ENCODE data around the gene MANEA. TPM values are rescaled to one million over a fixed set of nuclear protein-coding genes. Genes with fewer than 3 reads are reported as not detected.
"Not testable (repeated sequence)": the region's sequence is repeated elsewhere in the genome, so short reads cannot be mapped to it uniquely, and the experiment has no call there.

MANEA gene
- total RNA-seq, 2 donors from 2014 or later, result 7.2 to 10.2 TPM

GRCh38 chr6:95578106-95578410 is 723 bp downstream of the MANEA start:
- DNase-seq (no peak), ATAC-seq (peak; percentile 16 to 23)
- intact Hi-C loops (cut with DNase I), result no loop called here

GRCh38 chr6:95581073-95581472 is 3.7 kb downstream of the MANEA start:
- intact Hi-C loops (cut with DNase I), result no loop called here
- DNase-seq, result no peak
- no peak for ATAC-seq

GRCh38 chr6:95584226-95584625 is 6.9 kb downstream of the MANEA start:
- DNase-seq; intact Hi-C loops (cut with DNase I); ATAC-seq: not testable (repeated sequence)

- no peak for DNase-seq
- no peak for ATAC-seq
- intact Hi-C loops (cut with DNase I), result no loop called here
Measured at GRCh38 chr6:95587989-95588388, 10.7 kb downstream of the MANEA start.

GRCh38 chr6:95589067-95589466 is 11.7 kb downstream of the MANEA start:
- ATAC-seq (no peak), DNase-seq (no peak)

GRCh38 chr6:95589826-95590570 is 12.7 kb downstream of the MANEA start:
- ATAC-seq (no peak), DNase-seq (no peak)
- intact Hi-C loops (cut with DNase I), result no loop called here

More at GRCh38 chr6:95589067-95589466, 11.7 kb downstream of the MANEA start:
- intact Hi-C loops (cut with DNase I), result no loop called here

GRCh38 chr6:95593025-95593424 is 15.7 kb downstream of the MANEA start:
- no peak for ATAC-seq
- intact Hi-C loops (cut with DNase I), result no loop called here

GRCh38 chr6:95596021-95596420 is 18.7 kb downstream of the MANEA start:
- intact Hi-C loops (cut with DNase I), result no loop called here
- DNase-seq (no peak), ATAC-seq (no peak)

More at GRCh38 chr6:95593025-95593424, 15.7 kb downstream of the MANEA start:
- DNase-seq, result no peak

- intact Hi-C loops (cut with DNase I), result no loop called here
- ATAC-seq (peak in 1 of 2 donors; percentile 41), DNase-seq (no peak)
Measured at GRCh38 chr6:95599706-95600105, 22.4 kb downstream of the MANEA start.

GRCh38 chr6:95601133-95601532 is 23.8 kb downstream of the MANEA start:
- DNase-seq, result no peak
- no peak for ATAC-seq
- intact Hi-C loops (cut with DNase I), result no loop called here

GRCh38 chr6:95614094-95614493 is 36.8 kb downstream of the MANEA start:
- ATAC-seq, result peak in 1 of 2 donors; percentile 41
- intact Hi-C loops (cut with DNase I), result no loop called here
- DNase-seq, result no peak

- intact Hi-C loops (cut with DNase I), result no loop called here
- ATAC-seq (no peak), DNase-seq (no peak)
Measured at GRCh38 chr6:95629551-95629950, 52.2 kb downstream of the MANEA start.

- ATAC-seq (no peak), DNase-seq (no peak)
- intact Hi-C loops (cut with DNase I), result no loop called here
Measured at GRCh38 chr6:95636552-95637431, 59.5 kb downstream of the MANEA start.

- ATAC-seq (no peak), DNase-seq (no peak)
- intact Hi-C loops (cut with DNase I), result no loop called here
Measured at GRCh38 chr6:95648636-95649035, 71.3 kb downstream of the MANEA start.

GRCh38 chr6:95649451-95649850 is 72.1 kb downstream of the MANEA start:
- intact Hi-C loops (cut with DNase I), result no loop called here
- ATAC-seq (no peak), DNase-seq (no peak)

GRCh38 chr6:95654176-95654575 is 76.8 kb downstream of the MANEA start:
- ATAC-seq (no peak), DNase-seq (no peak)
- intact Hi-C loops (cut with DNase I), result no loop called here

- intact Hi-C loops (cut with DNase I), result no loop called here
- ATAC-seq (no peak), DNase-seq (no peak)
Measured at GRCh38 chr6:95658886-95659285, 81.6 kb downstream of the MANEA start.
